Naive thymus-derived CD8-positive, alpha-beta T cell (primary cell): Measurements from ENCODE around the gene NAIF1. TPM values are rescaled to one million over a fixed set of nuclear protein-coding genes. Genes with fewer than 3 reads are reported as not detected.
"Not testable (repeated sequence)": the region's sequence is repeated elsewhere in the genome, so short reads cannot be mapped to it uniquely, and the experiment has no call there.

Source experiments
- ATAC-seq, 2 donors: fragments of 150-1000 bp; cut with Tn5 transposase in 1 of 2; sonication (Bioruptor Pico), chemical (Tn5 transposase) in 1 of 2; 1 replicate in 1 of 2; 2 replicates in 1 of 2; pipeline ENCODE4 v1.10.0; 2021; ENCODE audit warnings: mild to moderate bottlenecking in 2 of 2, moderate library complexity in 2 of 2
- POLR2A ChIA-PET: fragments of 350-600 bp; sonication (Branson Sonifier 250); formaldehyde crosslinking; loops from one replicate; lab custom pipeline; 2021; ENCODE audit warnings: antibody characterized with exemption; lab: Charles Lee
- DNase-seq, 10 donors: peaks; one replicate each; pipeline versions ENCODE4 v3.0.0 to v3.0.0-alpha.2; 2020 to 2022
- H3K27ac Mint-ChIP-seq, 10 donors: one replicate each; pipeline ENCODE4 v1.8.0; 2020 to 2022; ENCODE audit warnings: mild to moderate bottlenecking in 10 of 10, mixed read lengths in 10 of 10, moderate library complexity in 4 of 10, inconsistent platforms in 1 of 10
- H3K27me3 Mint-ChIP-seq, 5 donors: one replicate each; pipeline ENCODE4 v1.8.0; 2021 to 2022; ENCODE audit warnings: mixed read lengths in 5 of 5
- H3K36me3 Mint-ChIP-seq, 3 donors: one replicate each; pipeline ENCODE4 v1.8.0; 2020 to 2022; ENCODE audit warnings: mixed read lengths in 3 of 3, mild to moderate bottlenecking in 2 of 3, inconsistent platforms in 1 of 3
- H3K4me1 Mint-ChIP-seq, 4 donors: one replicate each; pipeline ENCODE4 v1.8.0; 2021 to 2022; ENCODE audit warnings: mixed read lengths in 4 of 4
- H3K4me3 Mint-ChIP-seq, 10 donors: one replicate each; pipeline ENCODE4 v1.8.0; 2020 to 2022; ENCODE audit warnings: mild to moderate bottlenecking in 10 of 10, mixed read lengths in 10 of 10, moderate library complexity in 6 of 10, inconsistent platforms in 1 of 10
- H3K9me3 Mint-ChIP-seq, 9 donors: one replicate each; pipeline ENCODE4 v1.8.0; 2020 to 2022; ENCODE audit warnings: mixed read lengths in 9 of 9, mild to moderate bottlenecking in 3 of 9, inconsistent platforms in 1 of 9, moderate library complexity in 1 of 9
- polyA plus RNA-seq, 3 donors: library from polyadenylated mRNA; unstranded; fragments of 300-500 nt; fragmentation: Illumina TruSeq; gene quantifications; one replicate each; pipeline ENCODE4 v1.2.3, GENCODE V29; 2021
- total RNA-seq, 8 experiments: library from RNA in 2 of 8; stranded (reverse) in 2 of 8; gene quantifications; one replicate each; pipeline ENCODE4 v1.2.3 and lab custom pipeline; 2021 to 2026

The NAIF1 gene
- total and polyA plus RNA-seq, 5 experiments from 2014 or later: 10.1 to 18.3 (median 13.3) TPM

- H3K27me3 Mint-ChIP-seq: no peaks in the 10 kb centered on the region
- no peaks in the 10 kb centered on the region for H3K36me3 Mint-ChIP-seq
- POLR2A ChIA-PET: interaction anchor here (0.6 to 27.8 kb wide), 22 partner anchors 9 to 130 kb away, joined by 3 to 1266 read pairs (median 4); partner anchors contain the start of genes DPM2, EEIG1, NAIF1 and PIP5KL1
- peak overlapping the region; percentile 39 to 78 (median 62) for H3K4me3 Mint-ChIP-seq
- peak; percentile 58 to 61 for ATAC-seq
- peaks cover 0 to 3% (median 0%) of the 10 kb centered on the region in 9 donors for H3K9me3 Mint-ChIP-seq
- peak; percentile 36 to 90 (median 69) for DNase-seq
- peaks cover 11 to 44% (median 33%) of the 10 kb centered on the region in 4 donors for H3K4me1 Mint-ChIP-seq
- peak overlapping the region; percentile 73 to 97 (median 92) for H3K27ac Mint-ChIP-seq
Measured at GRCh38 chr9:128034821-128035652, 32.1 kb downstream of the NAIF1 start.

GRCh38 chr9:128033609-128034008, 33.5 kb downstream of the NAIF1 start:
- no peak for DNase-seq
- POLR2A ChIA-PET: interaction anchor here (0.5 to 27.8 kb wide), 11 partner anchors 8 to 271 kb away, joined by 3 to 1266 read pairs (median 6); partner anchors contain the start of genes DPM2, EEIG1 and SLC25A25

GRCh38 chr9:128027705-128028104, 39.4 kb downstream of the NAIF1 start:
- POLR2A ChIA-PET: interaction anchor here (0.6 to 27.8 kb wide), 17 partner anchors 7 to 1557 kb away, joined by 3 to 1266 read pairs (median 5); partner anchors contain the start of genes DPM2, EEIG1 and NAIF1
- Mint-ChIP-seq H3K9me3 (peaks cover 0 to 3% (median 0%) of the 10 kb centered on the region in 9 donors), H3K4me1 (peaks cover 31 to 90% (median 78%) of the 10 kb centered on the region in 4 donors), H3K36me3 (no peaks in the 10 kb centered on the region), H3K27ac (peak overlapping the region; percentile 95 to 100 (median 99)), H3K4me3 (peak overlapping the region in 8 of 10 donors; percentile 52 to 89 (median 84)), H3K27me3 (no peaks in the 10 kb centered on the region)
- DNase-seq (no peak), ATAC-seq (no peak)

More at GRCh38 chr9:128033609-128034008, 33.5 kb downstream of the NAIF1 start:
- Mint-ChIP-seq H3K27me3 (no peaks in the 10 kb centered on the region), H3K36me3 (no peaks in the 10 kb centered on the region), H3K4me1 (peaks cover 14 to 57% (median 41%) of the 10 kb centered on the region in 4 donors), H3K9me3 (peaks cover 0 to 3% (median 0%) of the 10 kb centered on the region in 9 donors), H3K4me3 (peak overlapping the region; percentile 49 to 80 (median 74)), H3K27ac (peak overlapping the region; percentile 57 to 97 (median 94))
- no peak for ATAC-seq

DNA sequence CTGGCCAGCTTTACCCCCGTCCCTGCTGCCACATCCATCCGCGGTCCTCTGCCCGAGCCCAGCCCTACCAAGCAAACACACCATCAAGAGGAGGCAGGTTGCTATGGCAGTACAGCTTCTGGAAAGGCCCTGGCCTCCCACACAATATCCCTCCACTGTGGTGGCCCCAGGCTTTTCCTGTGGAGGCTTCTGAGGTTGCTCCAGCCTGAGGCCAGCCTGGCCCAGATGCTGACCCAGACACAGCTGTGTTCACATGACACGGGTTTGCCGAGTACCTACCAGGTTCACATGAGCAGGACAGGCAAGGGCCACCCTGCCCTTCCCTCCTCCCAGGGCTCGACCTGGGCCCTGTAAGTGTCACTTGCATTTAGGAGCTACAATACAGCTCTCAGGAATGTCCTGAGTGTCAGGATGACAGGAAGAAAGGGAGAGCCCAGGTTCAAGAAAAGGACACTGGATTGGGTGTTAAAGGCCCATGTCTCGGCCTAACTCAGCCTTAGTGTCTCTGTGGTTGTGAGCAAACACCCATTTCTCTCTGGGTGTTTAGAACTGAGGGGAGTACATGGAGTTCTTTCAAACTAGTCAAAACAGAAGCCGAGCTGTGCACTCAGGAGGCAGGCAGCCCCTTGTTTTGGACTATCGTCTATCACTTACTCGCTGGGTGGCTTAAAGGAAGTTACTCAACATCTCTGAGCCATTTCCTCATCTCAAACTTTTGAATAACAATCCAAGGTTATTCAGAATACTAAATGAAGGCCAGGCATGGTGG, 40.2 kb downstream of the NAIF1 start:
- POLR2A ChIA-PET: interaction anchor here (0.6 to 27.8 kb wide), 19 partner anchors 8 to 232 kb away, joined by 3 to 1266 read pairs (median 5); partner anchors contain the start of genes DPM2, EEIG1, NAIF1 and SLC25A25
- peak; percentile 11 to 26 for ATAC-seq
- Mint-ChIP-seq H3K4me3 (peak overlapping the region; percentile 72 to 89 (median 84)), H3K27me3 (no peaks in the 10 kb centered on the region), H3K36me3 (no peaks in the 10 kb centered on the region), H3K27ac (peak overlapping the region; percentile 95 to 100 (median 99)), H3K9me3 (peaks cover 0 to 3% (median 0%) of the 10 kb centered on the region in 9 donors), H3K4me1 (peaks cover 38 to 92% (median 83%) of the 10 kb centered on the region in 4 donors)
- DNase-seq: peak in 6 of 10 donors; percentile 28 to 73 (median 56)

GRCh38 chr9:128026255-128026772, 40.8 kb downstream of the NAIF1 start:
- POLR2A ChIA-PET: interaction anchor here (0.8 to 27.8 kb wide), 15 partner anchors 8 to 414 kb away, joined by 3 to 1266 read pairs (median 5); partner anchors contain the start of genes CDK9, DPM2, EEIG1 and NAIF1
- Mint-ChIP-seq H3K36me3 (no peaks in the 10 kb centered on the region), H3K27me3 (no peaks in the 10 kb centered on the region), H3K4me1 (peaks cover 39 to 92% (median 87%) of the 10 kb centered on the region in 4 donors), H3K4me3 (peak overlapping the region; percentile 72 to 89 (median 84)), H3K27ac (peak overlapping the region; percentile 95 to 100 (median 99)), H3K9me3 (peaks cover 0 to 3% (median 0%) of the 10 kb centered on the region in 9 donors)
- DNase-seq: peak; percentile 60 to 94 (median 86)
- ATAC-seq: peak; percentile 66 to 81

- no peaks in the 10 kb centered on the region for H3K36me3 Mint-ChIP-seq
- ATAC-seq (no peak), DNase-seq (no peak)
- peaks cover 0 to under 1% (median 0%) of the 10 kb centered on the region in 9 donors for H3K9me3 Mint-ChIP-seq
- POLR2A ChIA-PET: interaction anchor here (0.8 to 27.8 kb wide), 11 partner anchors 9 to 413 kb away, joined by 3 to 1266 read pairs (median 6); partner anchors contain the start of genes CDK9, DPM2, EEIG1 and NAIF1
- H3K4me1 Mint-ChIP-seq: peaks cover 42 to 92% (median 88%) of the 10 kb centered on the region in 4 donors
- H3K27ac Mint-ChIP-seq: peak overlapping the region; percentile 95 to 100 (median 99)
- peak overlapping the region; percentile 72 to 89 (median 84) for H3K4me3 Mint-ChIP-seq
- H3K27me3 Mint-ChIP-seq: no peaks in the 10 kb centered on the region
Measured at GRCh38 chr9:128025736-128026135, 41.4 kb downstream of the NAIF1 start.

GRCh38 chr9:128024761-128025308, 42.3 kb downstream of the NAIF1 start:
- ATAC-seq (no peak), DNase-seq (peak in 3 of 10 donors; percentile 25 to 33 (median 28))
- peaks cover 42 to 93% (median 87%) of the 10 kb centered on the region in 4 donors for H3K4me1 Mint-ChIP-seq
- no peaks in the 10 kb centered on the region for H3K36me3 Mint-ChIP-seq
- peak overlapping the region; percentile 72 to 89 (median 84) for H3K4me3 Mint-ChIP-seq
- POLR2A ChIA-PET: interaction anchor here (0.7 to 27.8 kb wide), 8 partner anchors 10 to 412 kb away, joined by 5 to 1266 read pairs (median 36); partner anchors contain the start of genes DPM2 and EEIG1
- H3K9me3 Mint-ChIP-seq: no peaks in the 10 kb centered on the region
- peak overlapping the region; percentile 95 to 100 (median 99) for H3K27ac Mint-ChIP-seq
- no peaks in the 10 kb centered on the region for H3K27me3 Mint-ChIP-seq

GRCh38 chr9:128023671-128024070, 43.4 kb downstream of the NAIF1 start:
- Mint-ChIP-seq H3K4me3 (peak overlapping the region; percentile 24 to 87 (median 72)), H3K27ac (peak overlapping the region; percentile 95 to 100 (median 98)), H3K4me1 (peaks cover 40 to 88% (median 84%) of the 10 kb centered on the region in 4 donors)
- not testable (repeated sequence) for H3K27me3 Mint-ChIP-seq, H3K36me3 Mint-ChIP-seq, H3K9me3 Mint-ChIP-seq
- ATAC-seq (peak in 1 of 2 donors; percentile 10), DNase-seq (peak in 4 of 10 donors; percentile 19 to 44 (median 33))
- POLR2A ChIA-PET: interaction anchor here (5.1 to 27.8 kb wide), 4 partner anchors 9 to 73 kb away, joined by 34 to 1266 read pairs (median 556); partner anchors contain the start of genes DPM2 and EEIG1

GRCh38 chr9:128022886-128023285, 44.2 kb downstream of the NAIF1 start:
- Mint-ChIP-seq H3K9me3 (no peaks in the 10 kb centered on the region), H3K4me3 (peak overlapping the region in 9 of 10 donors; percentile 24 to 85 (median 73)), H3K4me1 (peaks cover 40 to 80% (median 76%) of the 10 kb centered on the region in 4 donors), H3K27ac (peak overlapping the region; percentile 95 to 100 (median 98)), H3K36me3 (no peaks in the 10 kb centered on the region), H3K27me3 (no peaks in the 10 kb centered on the region)
- DNase-seq: no peak
- no peak for ATAC-seq
- POLR2A ChIA-PET: interaction anchor here (0.6 to 27.8 kb wide), 7 partner anchors 8 to 153 kb away, joined by 4 to 1266 read pairs (median 34); partner anchors contain the start of genes DPM2 and EEIG1

GRCh38 chr9:128021098-128021497, 46.0 kb downstream of the NAIF1 start:
- DNase-seq (no peak), ATAC-seq (no peak)
- Mint-ChIP-seq H3K27ac (peak overlapping the region; percentile 62 to 100 (median 98)), H3K27me3 (no peaks in the 10 kb centered on the region), H3K9me3 (no peaks in the 10 kb centered on the region), H3K4me3 (peak overlapping the region in 8 of 10 donors; percentile 31 to 77 (median 64)), H3K36me3 (no peaks in the 10 kb centered on the region), H3K4me1 (peaks cover 36 to 75% (median 68%) of the 10 kb centered on the region in 4 donors)
- POLR2A ChIA-PET: interaction anchor here (16.7 to 27.8 kb wide), 3 partner anchors 14 to 70 kb away, joined by 376 to 1266 read pairs (median 737); partner anchors contain the start of genes DPM2 and EEIG1
